H9 (cell line): ENCODE data around the gene SLC22A5. TPM values are rescaled to one million over a fixed set of nuclear protein-coding genes. Genes with fewer than 3 reads are reported as not detected.

ENCODE experiments used
- DNase-seq: peaks from one replicate; pipeline ENCODE4 v3.0.0-alpha.2; 2017
- H2AFZ ChIP-seq: one replicate; pipeline ENCODE4 v1.6.1; 2013; ENCODE audit warnings: mild to moderate bottlenecking, low read length, control low read depth, moderate library complexity
- H2AK5ac ChIP-seq: 2 replicates; pipeline ENCODE4 v1.6.1; 2013; ENCODE audit warnings: low read length, control low read depth, mixed read lengths; ENCODE audit not compliant: insufficient read length
- H2BK120ac ChIP-seq: one replicate; pipeline ENCODE4 v1.6.1; 2013; ENCODE audit warnings: low read depth, mild to moderate bottlenecking, low read length, control low read depth, inconsistent platforms; ENCODE audit not compliant: poor library complexity, severe bottlenecking
- H2BK12ac ChIP-seq: 2 replicates; pipeline ENCODE4 v1.6.1; 2013; ENCODE audit warnings: low read length, control low read depth, mixed read lengths, low read depth; ENCODE audit not compliant: insufficient read length
- H2BK15ac ChIP-seq: 2 replicates; pipeline ENCODE4 v1.6.1; 2013; ENCODE audit warnings: low read depth, low read length, control low read depth
- H2BK20ac ChIP-seq: one replicate; pipeline ENCODE4 v1.6.1; 2013; ENCODE audit warnings: low read depth, mild to moderate bottlenecking, low read length, control low read depth, inconsistent platforms; ENCODE audit not compliant: poor library complexity, severe bottlenecking
- H2BK5ac ChIP-seq: 2 replicates; pipeline ENCODE4 v1.6.1; 2013; ENCODE audit warnings: low read length, control low read depth, mixed read lengths; ENCODE audit not compliant: insufficient read length
- H3K14ac ChIP-seq: 2 replicates; pipeline ENCODE4 v1.6.1; 2013; ENCODE audit warnings: low read length, control low read depth; ENCODE audit not compliant: insufficient read depth
- H3K18ac ChIP-seq: 2 replicates; pipeline ENCODE4 v1.6.1; 2013; ENCODE audit warnings: low read depth, mild to moderate bottlenecking, mixed read lengths, low read length, control low read depth; ENCODE audit not compliant: insufficient read length
- H3K23ac ChIP-seq: 2 replicates; pipeline ENCODE4 v1.6.1; 2013; ENCODE audit warnings: low read length, control low read depth, mixed read lengths, low read depth; ENCODE audit not compliant: insufficient read length
- H3K23me2 ChIP-seq: 2 replicates; pipeline ENCODE4 v1.6.1; 2013; ENCODE audit warnings: low read depth, mild to moderate bottlenecking, mixed read lengths, low read length, control low read depth; ENCODE audit not compliant: insufficient read length, poor library complexity, severe bottlenecking
- H3K27ac ChIP-seq: 2 replicates; pipeline ENCODE4 v1.5.1; 2013; ENCODE audit warnings: low read length, control low read depth, mixed read lengths, low read depth; ENCODE audit not compliant: insufficient read length
- H3K27me3 ChIP-seq: 2 replicates; pipeline ENCODE4 v1.6.1; 2013; ENCODE audit warnings: low read length, control low read depth, inconsistent platforms; ENCODE audit not compliant: insufficient read depth
- H3K4ac ChIP-seq: 2 replicates; pipeline ENCODE4 v1.6.1; 2013; ENCODE audit warnings: low read depth, mild to moderate bottlenecking, control low read depth, inconsistent platforms, low read length, moderate library complexity
- H3K4me1 ChIP-seq: 2 replicates; pipeline ENCODE4 v1.6.1; 2013; ENCODE audit warnings: low read length, control low read depth, inconsistent platforms; ENCODE audit not compliant: insufficient read depth
- H3K4me2 ChIP-seq: 2 replicates; pipeline ENCODE4 v1.6.1; 2013; ENCODE audit warnings: low read length, control low read depth, mixed read lengths; ENCODE audit not compliant: insufficient read length, insufficient read depth
- H3K56ac ChIP-seq: 2 replicates; pipeline ENCODE4 v1.6.1; 2013; ENCODE audit warnings: low read depth, mild to moderate bottlenecking, mixed read lengths, low read length, control low read depth; ENCODE audit not compliant: insufficient read length
- H3K79me1 ChIP-seq: 2 replicates; pipeline ENCODE4 v1.6.1; 2013; ENCODE audit warnings: low read depth, mild to moderate bottlenecking, moderate library complexity, low read length, control low read depth, inconsistent platforms; ENCODE audit not compliant: insufficient read depth, poor library complexity, severe bottlenecking
- H3K79me2 ChIP-seq: 2 replicates; pipeline ENCODE4 v1.6.1; 2013; ENCODE audit warnings: low read length, control low read depth, inconsistent platforms; ENCODE audit not compliant: insufficient read depth
- H3K9ac ChIP-seq: 2 replicates; pipeline ENCODE4 v1.6.1; 2013; ENCODE audit warnings: low read length, control low read depth, mixed read lengths; ENCODE audit not compliant: insufficient read length; ENCODE audit errors: extremely low read depth
- H3K9me3 ChIP-seq: one replicate; pipeline ENCODE4 v1.6.1; 2013; ENCODE audit warnings: low read depth, low read length, inconsistent platforms; ENCODE audit not compliant: control insufficient read depth
- H3T11ph ChIP-seq: one replicate; pipeline ENCODE4 v1.6.1; 2013; ENCODE audit warnings: mild to moderate bottlenecking, low read length, control low read depth, inconsistent platforms
- H4K20me1 ChIP-seq: one replicate; pipeline ENCODE4 v1.6.1; 2013; ENCODE audit not compliant: control insufficient read depth, insufficient read length, insufficient read depth
- H4K5ac ChIP-seq: 2 replicates; pipeline ENCODE4 v1.6.1; 2013; ENCODE audit warnings: low read depth, mild to moderate bottlenecking, mixed read lengths, low read length, control low read depth; ENCODE audit not compliant: insufficient read length
- H4K8ac ChIP-seq: replicated peaks from 2 replicates; pipeline ENCODE4 v1.6.1; 2013; ENCODE audit warnings: low read length, control low read depth, mixed read lengths, low read depth; ENCODE audit not compliant: insufficient read length
- H4K91ac ChIP-seq: 2 replicates; pipeline ENCODE4 v1.6.1; 2013; ENCODE audit warnings: low read depth, mild to moderate bottlenecking, moderate library complexity, mixed read lengths, low read length, control low read depth; ENCODE audit not compliant: insufficient read length
- H3K27ac Mint-ChIP-seq, 3 experiments: 2 replicates in 2 of 3; 3 replicates in 1 of 3; pipeline ENCODE4 v1.8.0; 2020 to 2021; ENCODE audit warnings: mixed read lengths in 3 of 3, mild to moderate bottlenecking in 1 of 3, moderate library complexity in 1 of 3
- H3K27me3 Mint-ChIP-seq: 2 replicates; pipeline ENCODE4 v1.8.0; 2021; ENCODE audit warnings: low read depth, mild to moderate bottlenecking, moderate library complexity, mixed read lengths
- H3K36me3 Mint-ChIP-seq, 3 experiments: 2 replicates in 2 of 3; 3 replicates in 1 of 3; pipeline ENCODE4 v1.8.0; 2020 to 2021; ENCODE audit warnings: low read depth in 3 of 3, mixed read lengths in 3 of 3; ENCODE audit not compliant: insufficient read depth in 1 of 3
- H3K4me1 Mint-ChIP-seq, 2 experiments: 2 replicates each; pipeline ENCODE4 v1.8.0; 2020; ENCODE audit warnings: mixed read lengths in 2 of 2
- H3K4me3 Mint-ChIP-seq, 2 experiments: 2 replicates in 1 of 2; 3 replicates in 1 of 2; pipeline ENCODE4 v1.8.0; 2020 to 2021; ENCODE audit warnings: mild to moderate bottlenecking in 2 of 2, mixed read lengths in 2 of 2, moderate library complexity in 1 of 2
- H3K9me3 Mint-ChIP-seq, 2 experiments: 2 replicates in 1 of 2; 3 replicates in 1 of 2; pipeline ENCODE4 v1.8.0; 2020; ENCODE audit warnings: mild to moderate bottlenecking in 2 of 2, mixed read lengths in 2 of 2, moderate library complexity in 1 of 2
- WGBS: extraction: QIAGEN DNeasy Blood & Tissue Kit; methylation state at CpG from one replicate; pipeline ENCODE4 v1.1.7; 2013; ENCODE audit warnings: missing lambda C conversion rate, low lambda C conversion rate, mixed read lengths; ENCODE audit not compliant: insufficient read length; ENCODE audit errors: extremely low coverage; 5-methylcytosine and 5-hydroxymethylcytosine counted together
- total RNA-seq: library from RNA; stranded (reverse); gene quantifications from 2 replicates; pipeline ENCODE4 v1.2.1, GENCODE V29; 2021
- TF ChIP-seq, protein P1 (sequence below): fragments of 200-600 bp; sonication (generic); conservative IDR thresholded peaks from 3 replicates; pipeline ENCODE4 v1.8.0; 2021; ENCODE audit warnings: antibody characterized with exemption, mild to moderate bottlenecking

SLC22A5 gene
- total RNA-seq, 1 experiment from 2014 or later, result 3.4 TPM

- Histone ChIP-seq H2BK120ac (no peak overlapping the region), H2AFZ (no peak overlapping the region), H3K14ac (no peak overlapping the region), H3K9me3 (no peaks in the 10 kb centered on the region), H4K91ac (no peak overlapping the region), H3K4me1 (no peaks in the 10 kb centered on the region), H4K8ac (no peak overlapping the region), H2AK5ac (no peak overlapping the region), H3K4ac (no peak overlapping the region), H4K5ac (no peak overlapping the region), H3T11ph (no peak overlapping the region), H3K27ac (no peak overlapping the region), H3K9ac (no peak overlapping the region), H3K27me3 (no peaks in the 10 kb centered on the region), H2BK5ac (no peak overlapping the region), H2BK12ac (no peak overlapping the region), H4K20me1 (no peaks in the 10 kb centered on the region), H2BK20ac (no peak overlapping the region), H3K79me2 (no peaks in the 10 kb centered on the region), H3K23me2 (no peaks in the 10 kb centered on the region), H3K23ac (no peak overlapping the region), H3K18ac (no peak overlapping the region), H3K56ac (no peak overlapping the region), H2BK15ac (no peak overlapping the region), H3K79me1 (no peaks in the 10 kb centered on the region), H3K4me2 (no peak overlapping the region)
- DNase-seq, result no peak
- Mint-ChIP-seq H3K9me3 (no peaks in the 10 kb centered on the region), H3K36me3 (no peaks in the 10 kb centered on the region), H3K27ac (no peak overlapping the region), H3K4me3 (no peak overlapping the region), H3K27me3 (no peaks in the 10 kb centered on the region), H3K4me1 (no peaks in the 10 kb centered on the region)
- no CpG with 5 or more reads among the region's 1 CpG for WGBS
- TF ChIP-seq, protein P1, sequence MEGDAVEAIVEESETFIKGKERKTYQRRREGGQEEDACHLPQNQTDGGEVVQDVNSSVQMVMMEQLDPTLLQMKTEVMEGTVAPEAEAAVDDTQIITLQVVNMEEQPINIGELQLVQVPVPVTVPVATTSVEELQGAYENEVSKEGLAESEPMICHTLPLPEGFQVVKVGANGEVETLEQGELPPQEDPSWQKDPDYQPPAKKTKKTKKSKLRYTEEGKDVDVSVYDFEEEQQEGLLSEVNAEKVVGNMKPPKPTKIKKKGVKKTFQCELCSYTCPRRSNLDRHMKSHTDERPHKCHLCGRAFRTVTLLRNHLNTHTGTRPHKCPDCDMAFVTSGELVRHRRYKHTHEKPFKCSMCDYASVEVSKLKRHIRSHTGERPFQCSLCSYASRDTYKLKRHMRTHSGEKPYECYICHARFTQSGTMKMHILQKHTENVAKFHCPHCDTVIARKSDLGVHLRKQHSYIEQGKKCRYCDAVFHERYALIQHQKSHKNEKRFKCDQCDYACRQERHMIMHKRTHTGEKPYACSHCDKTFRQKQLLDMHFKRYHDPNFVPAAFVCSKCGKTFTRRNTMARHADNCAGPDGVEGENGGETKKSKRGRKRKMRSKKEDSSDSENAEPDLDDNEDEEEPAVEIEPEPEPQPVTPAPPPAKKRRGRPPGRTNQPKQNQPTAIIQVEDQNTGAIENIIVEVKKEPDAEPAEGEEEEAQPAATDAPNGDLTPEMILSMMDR, result no peak
Observed at GRCh38 chr5:132381614-132382013, 12.1 kb downstream of the SLC22A5 start.
